CD8-positive, alpha-beta memory T cell (primary cell): Measurements from ENCODE around the gene RASGEF1B. TPM values are rescaled to one million over a fixed set of nuclear protein-coding genes. Genes with fewer than 3 reads are reported as not detected.
A peak's percentile ranks its signal among the peaks of the same experiment; 100 is the strongest.

Experiments used
- CTCF ChIA-PET: fragments of 350-600 bp; sonication (Branson Sonifier 250); formaldehyde crosslinking; loops from one replicate; lab custom pipeline; 2021; ENCODE audit warnings: antibody characterized with exemption; lab: Charles Lee
- POLR2A ChIA-PET: fragments of 350-600 bp; sonication (Branson Sonifier 250); formaldehyde crosslinking; loops from one replicate; lab custom pipeline; 2021; ENCODE audit warnings: antibody characterized with exemption; lab: Charles Lee
- DNase-seq, 5 donors: peaks; one replicate each; pipeline versions ENCODE4 v3.0.0 to v3.0.0-alpha.2; 2020 to 2022; ENCODE audit warnings: mixed read lengths in 1 of 5
- H3K27ac ChIP-seq: one replicate; pipeline ENCODE4 v1.7.0; 2013; ENCODE audit warnings: low read depth, mild to moderate bottlenecking, low read length, moderate library complexity
- H3K27me3 ChIP-seq: 2 replicates; pipeline ENCODE4 v1.7.0; 2013; ENCODE audit warnings: low read length, mild to moderate bottlenecking; ENCODE audit not compliant: insufficient read depth, poor library complexity, severe bottlenecking
- H3K36me3 ChIP-seq: 2 replicates; pipeline ENCODE4 v1.7.0; 2013; ENCODE audit warnings: mild to moderate bottlenecking, low read length, moderate library complexity; ENCODE audit not compliant: insufficient read depth
- H3K4me1 ChIP-seq: 2 replicates; pipeline ENCODE4 v1.7.0; 2013; ENCODE audit warnings: mild to moderate bottlenecking, low read length, moderate library complexity; ENCODE audit not compliant: insufficient read depth
- H3K4me3 ChIP-seq: 2 replicates; pipeline ENCODE4 v1.7.0; 2013; ENCODE audit warnings: mild to moderate bottlenecking, low read length
- H3K9me3 ChIP-seq: 2 replicates; pipeline ENCODE4 v1.7.0; 2013; ENCODE audit warnings: mild to moderate bottlenecking, low read length
- H3K27ac Mint-ChIP-seq, 8 donors: one replicate each; pipeline ENCODE4 v1.8.0; 2020 to 2021; ENCODE audit warnings: mixed read lengths in 8 of 8, mild to moderate bottlenecking in 6 of 8, inconsistent platforms in 3 of 8, moderate library complexity in 3 of 8
- H3K27me3 Mint-ChIP-seq, 2 donors: one replicate each; pipeline ENCODE4 v1.8.0; 2020 to 2021; ENCODE audit warnings: mixed read lengths in 2 of 2, mild to moderate bottlenecking in 1 of 2, moderate library complexity in 1 of 2
- H3K36me3 Mint-ChIP-seq, 3 donors: one replicate each; pipeline ENCODE4 v1.8.0; 2020 to 2021; ENCODE audit warnings: mixed read lengths in 3 of 3, inconsistent platforms in 1 of 3, mild to moderate bottlenecking in 1 of 3
- H3K4me1 Mint-ChIP-seq, 3 donors: one replicate each; pipeline ENCODE4 v1.8.0; 2020 to 2021; ENCODE audit warnings: mixed read lengths in 3 of 3, inconsistent platforms in 1 of 3, mild to moderate bottlenecking in 1 of 3
- H3K4me3 Mint-ChIP-seq, 7 donors: one replicate each; pipeline ENCODE4 v1.8.0; 2020 to 2021; ENCODE audit warnings: mixed read lengths in 7 of 7, mild to moderate bottlenecking in 6 of 7, moderate library complexity in 4 of 7, inconsistent platforms in 2 of 7
- H3K9me3 Mint-ChIP-seq, 5 donors: one replicate each; pipeline ENCODE4 v1.8.0; 2020 to 2022; ENCODE audit warnings: mixed read lengths in 5 of 5, mild to moderate bottlenecking in 3 of 5, moderate library complexity in 2 of 5, inconsistent platforms in 1 of 5
- polyA plus RNA-seq: library from polyadenylated mRNA; unstranded; fragments of 300-500 nt; fragmentation: Illumina TruSeq; gene quantifications from one replicate; pipeline ENCODE4 v1.2.3, GENCODE V29; 2021
- total RNA-seq, 2 experiments: library from RNA; stranded (reverse); gene quantifications; one replicate each; pipeline ENCODE4 v1.2.3, GENCODE V29; 2021

The RASGEF1B gene
- total and polyA plus RNA-seq, 3 experiments from 2014 or later: 4.9 to 6.1 (median 5.5) TPM

DNA sequence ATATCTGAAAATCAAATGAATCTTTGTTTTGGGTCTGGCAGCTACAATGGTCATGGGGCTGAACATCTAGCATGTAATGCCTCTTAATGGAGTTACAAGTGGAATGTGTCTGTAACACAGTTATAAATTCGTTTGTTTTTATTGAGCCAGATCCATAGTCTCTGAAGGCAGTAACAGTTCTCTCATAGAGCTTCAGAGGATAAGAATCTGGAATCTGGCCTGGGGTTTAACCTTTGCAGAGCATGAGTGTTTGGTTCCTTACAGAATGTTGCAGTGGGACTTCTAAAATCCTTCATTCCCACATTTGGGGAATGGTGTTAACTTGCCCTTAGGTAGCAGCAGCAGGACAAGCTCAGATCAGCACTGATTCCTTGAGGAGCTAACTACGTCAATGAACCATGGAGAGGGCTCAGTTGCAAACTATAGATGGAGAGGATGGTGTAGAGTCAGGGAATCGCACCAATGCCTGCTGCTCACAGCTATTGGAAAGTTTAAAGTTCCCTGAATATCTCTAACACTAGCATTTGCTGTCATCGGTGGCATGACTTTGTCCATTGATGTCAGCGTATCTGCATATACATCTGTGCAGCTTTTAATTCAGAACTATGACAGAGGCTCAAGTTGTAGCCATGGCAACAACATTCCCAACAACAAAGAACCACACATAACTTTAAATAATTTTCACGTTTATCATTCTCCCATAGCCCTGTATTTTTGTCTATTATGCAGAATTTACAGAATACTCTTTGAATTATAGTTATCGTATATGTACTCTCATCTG is 72.2 kb downstream of the RASGEF1B start:
- Mint-ChIP-seq H3K4me3 (no peak overlapping the region), H3K36me3 (no peaks in the 10 kb centered on the region), H3K9me3 (no peaks in the 10 kb centered on the region), H3K27ac (no peak overlapping the region), H3K4me1 (no peaks in the 10 kb centered on the region), H3K27me3 (peaks cover 4 to 15% of the 10 kb centered on the region in 2 donors)
- Histone ChIP-seq H3K27me3 (no peaks in the 10 kb centered on the region), H3K4me3 (no peak overlapping the region), H3K36me3 (no peaks in the 10 kb centered on the region), H3K4me1 (no peaks in the 10 kb centered on the region), H3K27ac (no peak overlapping the region), H3K9me3 (no peaks in the 10 kb centered on the region)
- POLR2A ChIA-PET: no interaction called here
- CTCF ChIA-PET: interaction anchor here (1.1 to 1.6 kb wide), 2 partner anchors 25 to 802 kb away, joined by 3 to 4 read pairs; no protein-coding TSS in a partner anchor
- no peak for DNase-seq

DNA sequence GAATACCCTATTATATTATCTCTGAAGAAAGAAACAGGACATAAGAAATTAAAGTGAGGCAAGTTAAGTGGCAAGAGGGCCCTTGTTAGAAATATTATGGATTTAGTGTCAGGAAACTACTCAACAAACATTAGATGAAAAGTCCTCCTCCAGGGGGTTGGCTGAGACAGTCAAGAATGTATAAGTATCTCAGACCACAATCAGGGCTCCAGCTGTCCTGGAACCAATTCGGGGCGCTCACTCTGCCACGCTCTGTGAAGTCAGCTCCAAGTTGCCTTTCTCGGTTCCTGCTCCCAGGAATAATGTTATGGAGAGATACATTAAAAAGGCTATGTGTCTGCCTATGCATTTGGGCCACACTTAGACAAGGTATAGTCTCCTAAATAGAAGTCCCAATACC is 73.3 kb downstream of the RASGEF1B start:
- POLR2A ChIA-PET: no interaction called here
- Histone ChIP-seq H3K27me3 (no peaks in the 10 kb centered on the region), H3K4me3 (no peak overlapping the region), H3K4me1 (no peaks in the 10 kb centered on the region), H3K27ac (no peak overlapping the region), H3K36me3 (no peaks in the 10 kb centered on the region), H3K9me3 (no peaks in the 10 kb centered on the region)
- Mint-ChIP-seq H3K4me1 (no peaks in the 10 kb centered on the region), H3K4me3 (no peak overlapping the region), H3K27ac (no peak overlapping the region), H3K9me3 (no peaks in the 10 kb centered on the region), H3K36me3 (no peaks in the 10 kb centered on the region), H3K27me3 (peaks cover 3 to 15% of the 10 kb centered on the region in 2 donors)
- CTCF ChIA-PET: interaction anchor here (1.1 to 1.6 kb wide), 2 partner anchors 26 to 803 kb away, joined by 3 to 4 read pairs; no protein-coding TSS in a partner anchor
- no peak for DNase-seq

DNA sequence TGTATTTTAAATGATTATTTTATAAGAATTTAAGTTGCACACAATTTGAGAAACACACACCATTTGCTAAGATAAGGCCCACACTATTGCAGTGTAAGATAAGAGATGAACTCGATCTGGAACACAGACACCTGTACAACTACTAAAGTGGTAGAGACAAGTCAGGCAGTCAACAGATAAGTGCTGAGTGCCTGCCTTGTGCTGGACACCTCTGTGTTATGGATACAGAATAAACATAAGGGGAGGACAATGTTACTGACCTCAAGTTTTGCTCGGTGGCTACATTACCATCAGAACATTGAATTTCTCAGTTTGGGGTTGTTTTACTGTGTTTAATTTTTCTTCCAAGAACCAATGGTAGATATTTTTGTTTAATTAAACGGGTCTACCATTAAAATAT is 74.1 kb downstream of the RASGEF1B start:
- H3K36me3 Mint-ChIP-seq: no peaks in the 10 kb centered on the region
- POLR2A ChIA-PET: no interaction called here

DNA sequence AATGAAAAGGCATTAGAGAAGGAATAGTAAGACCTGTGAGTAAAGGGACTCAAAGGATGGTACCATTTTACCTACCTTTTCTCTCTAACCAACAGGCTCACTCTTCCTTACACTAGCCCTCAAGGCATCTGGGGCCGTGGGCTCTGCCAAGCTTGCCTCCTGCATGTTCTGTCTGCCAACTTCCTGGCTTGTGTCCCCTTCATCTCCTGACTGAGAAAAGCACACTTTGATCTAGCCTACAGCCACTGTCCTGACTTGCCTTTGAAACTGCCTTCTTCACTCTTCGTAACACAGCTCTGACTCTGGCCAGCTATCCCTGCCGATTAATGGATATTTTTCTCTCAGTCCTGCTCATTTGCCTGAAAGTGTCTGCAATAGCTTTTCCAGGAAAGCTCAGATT is 76.5 kb downstream of the RASGEF1B start:
- Histone ChIP-seq H3K27ac (no peak overlapping the region), H3K4me1 (no peaks in the 10 kb centered on the region), H3K27me3 (no peaks in the 10 kb centered on the region), H3K4me3 (no peak overlapping the region), H3K9me3 (no peaks in the 10 kb centered on the region), H3K36me3 (no peaks in the 10 kb centered on the region)
- Mint-ChIP-seq H3K4me1 (no peaks in the 10 kb centered on the region), H3K4me3 (no peak overlapping the region), H3K36me3 (no peaks in the 10 kb centered on the region), H3K27me3 (peaks cover 0 to 5% of the 10 kb centered on the region in 2 donors), H3K9me3 (no peaks in the 10 kb centered on the region), H3K27ac (no peak overlapping the region)
- CTCF ChIA-PET: interaction anchor here (0.9 to 2.2 kb wide), 2 partner anchors 11 to 12 kb away, joined by 3 to 7 read pairs; no protein-coding TSS in a partner anchor
- POLR2A ChIA-PET: no interaction called here
- DNase-seq: no peak

More for the DNA sequence above, 74.1 kb downstream of the RASGEF1B start:
- Histone ChIP-seq H3K4me3 (no peak overlapping the region), H3K36me3 (no peaks in the 10 kb centered on the region), H3K4me1 (no peaks in the 10 kb centered on the region), H3K9me3 (no peaks in the 10 kb centered on the region), H3K27me3 (no peaks in the 10 kb centered on the region), H3K27ac (no peak overlapping the region)
- Mint-ChIP-seq H3K27me3 (peaks cover 2 to 14% of the 10 kb centered on the region in 2 donors), H3K4me1 (no peaks in the 10 kb centered on the region), H3K9me3 (no peaks in the 10 kb centered on the region), H3K4me3 (no peak overlapping the region), H3K27ac (no peak overlapping the region)
- DNase-seq: no peak
- CTCF ChIA-PET: no interaction called here

DNA sequence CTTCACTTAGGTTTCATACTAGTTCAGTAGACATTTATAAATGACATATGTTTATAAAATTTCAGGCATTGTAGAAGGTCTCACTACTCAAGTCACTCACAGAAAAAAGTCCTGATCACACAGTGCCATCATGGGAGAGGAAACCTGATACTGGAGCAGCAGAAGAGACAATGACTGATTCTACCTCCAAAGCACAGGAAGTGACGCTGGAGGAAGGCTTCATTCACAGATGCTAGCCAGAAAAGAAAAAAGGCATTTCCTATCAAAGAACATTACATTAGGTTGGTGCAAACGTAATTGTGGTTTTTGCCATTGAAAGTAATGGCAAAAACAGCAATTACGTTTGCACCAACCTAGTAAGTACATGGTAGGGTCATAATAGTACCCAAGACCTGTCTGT is 79.5 kb downstream of the RASGEF1B start:
- no peak overlapping the region for H3K27ac Mint-ChIP-seq
- ChIA-PET CTCF (no interaction called here), POLR2A (no interaction called here)
- no peaks in the 10 kb centered on the region for H3K36me3 Mint-ChIP-seq
- Histone ChIP-seq H3K36me3 (no peaks in the 10 kb centered on the region), H3K4me1 (no peaks in the 10 kb centered on the region), H3K9me3 (no peaks in the 10 kb centered on the region), H3K4me3 (no peak overlapping the region), H3K27me3 (no peaks in the 10 kb centered on the region), H3K27ac (no peak overlapping the region)
- peaks cover 0 to 2% (median 0%) of the 10 kb centered on the region in 5 donors for H3K9me3 Mint-ChIP-seq
- H3K27me3 Mint-ChIP-seq: peaks cover 2 to 3% of the 10 kb centered on the region in 2 donors
- peak in 1 of 5 donors; percentile 29 for DNase-seq
- H3K4me3 Mint-ChIP-seq: no peak overlapping the region
- no peaks in the 10 kb centered on the region for H3K4me1 Mint-ChIP-seq

DNA sequence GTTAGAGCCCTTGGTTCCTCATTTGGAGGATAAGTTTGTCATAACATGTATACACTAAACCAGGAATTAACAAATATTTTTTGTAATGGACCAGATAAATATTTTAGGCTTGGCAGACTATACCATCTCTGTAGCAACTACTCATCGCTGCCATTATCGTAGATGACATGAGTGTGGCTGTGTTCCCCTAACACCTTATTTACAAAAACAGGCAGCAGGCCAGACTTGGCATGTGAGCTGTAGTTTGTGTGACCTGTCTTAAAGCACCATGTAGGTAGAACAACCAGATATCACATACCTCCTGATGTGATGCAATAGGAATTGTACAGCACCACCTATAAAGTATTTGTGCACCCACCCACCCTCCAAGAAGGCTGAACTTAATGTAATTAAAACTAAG is 82.0 kb downstream of the RASGEF1B start:
- Mint-ChIP-seq H3K4me1 (no peaks in the 10 kb centered on the region), H3K27ac (no peak overlapping the region), H3K27me3 (peaks cover 11 to 16% of the 10 kb centered on the region in 2 donors), H3K36me3 (no peaks in the 10 kb centered on the region), H3K4me3 (no peak overlapping the region), H3K9me3 (peaks cover 0 to 5% (median 0%) of the 10 kb centered on the region in 5 donors)
- Histone ChIP-seq H3K4me3 (no peak overlapping the region), H3K9me3 (no peaks in the 10 kb centered on the region), H3K4me1 (no peaks in the 10 kb centered on the region), H3K27me3 (no peaks in the 10 kb centered on the region), H3K36me3 (no peaks in the 10 kb centered on the region), H3K27ac (no peak overlapping the region)
- POLR2A ChIA-PET: no interaction called here
- DNase-seq: no peak
- CTCF ChIA-PET: no interaction called here

DNA sequence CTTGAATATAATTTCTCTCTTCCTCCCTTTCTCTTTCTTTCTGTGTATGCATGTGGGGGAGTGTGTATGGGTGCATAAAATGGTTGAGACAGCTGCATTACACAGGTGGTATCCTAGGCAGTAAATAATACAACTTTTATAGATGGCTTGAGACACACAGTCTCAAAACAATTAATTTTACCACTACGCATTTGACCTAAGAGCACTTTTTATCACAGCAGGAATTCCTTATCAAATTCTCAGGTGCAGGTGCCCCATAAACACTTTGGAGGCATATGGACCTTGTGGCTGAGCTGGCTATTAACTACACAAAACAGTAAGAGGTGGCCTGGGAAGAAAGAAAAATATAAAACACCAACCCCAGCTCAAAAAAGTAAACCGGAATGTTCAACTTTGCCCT is 91.3 kb downstream of the RASGEF1B start:
- DNase-seq: no peak

DNA sequence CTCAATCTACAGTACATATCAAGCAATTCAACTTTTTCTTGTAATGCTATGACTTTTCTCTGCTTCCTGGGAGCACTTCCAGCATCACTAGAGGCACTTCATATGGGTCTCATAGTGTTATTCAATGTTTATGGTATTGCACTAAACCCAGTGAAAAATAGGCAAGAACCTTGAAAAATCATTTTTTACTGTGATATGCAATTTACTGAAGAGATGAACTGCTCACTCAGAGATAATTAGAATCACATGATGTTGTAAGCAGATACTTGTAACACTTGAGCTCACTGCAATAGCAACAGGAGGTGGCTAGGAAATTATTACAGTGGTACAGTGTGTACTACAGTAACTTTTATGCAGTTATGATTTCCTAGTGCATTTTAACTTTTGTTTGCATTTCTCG is 93.3 kb downstream of the RASGEF1B start:
- Mint-ChIP-seq H3K4me3 (no peak overlapping the region), H3K4me1 (no peaks in the 10 kb centered on the region), H3K27ac (no peak overlapping the region), H3K36me3 (peaks cover 0 to 4% (median 0%) of the 10 kb centered on the region in 3 donors), H3K27me3 (peaks cover 8 to 60% of the 10 kb centered on the region in 2 donors), H3K9me3 (no peaks in the 10 kb centered on the region)
- Histone ChIP-seq H3K9me3 (no peaks in the 10 kb centered on the region), H3K4me3 (no peak overlapping the region), H3K36me3 (no peaks in the 10 kb centered on the region), H3K27ac (no peak overlapping the region), H3K27me3 (no peaks in the 10 kb centered on the region), H3K4me1 (no peaks in the 10 kb centered on the region)
- no peak for DNase-seq
- POLR2A ChIA-PET: no interaction called here
- CTCF ChIA-PET: no interaction called here

More for the DNA sequence above, 91.3 kb downstream of the RASGEF1B start:
- H3K27ac ChIP-seq: no peak overlapping the region
- Mint-ChIP-seq H3K4me3 (no peak overlapping the region), H3K36me3 (peaks cover 0 to 4% (median 0%) of the 10 kb centered on the region in 3 donors), H3K27me3 (peaks cover 16 to 72% of the 10 kb centered on the region in 2 donors), H3K9me3 (peaks cover 0 to 2% (median 0%) of the 10 kb centered on the region in 5 donors), H3K4me1 (no peaks in the 10 kb centered on the region), H3K27ac (no peak overlapping the region)
- no peaks in the 10 kb centered on the region for H3K9me3 ChIP-seq
- no peaks in the 10 kb centered on the region for H3K36me3 ChIP-seq
- ChIA-PET POLR2A (no interaction called here), CTCF (no interaction called here)
- H3K27me3 ChIP-seq: no peaks in the 10 kb centered on the region
- no peak overlapping the region for H3K4me3 ChIP-seq
- H3K4me1 ChIP-seq: no peaks in the 10 kb centered on the region
